Gastroesophageal sphincter (tissue), 3 donors: ENCODE data around the gene NPC1.

Experiments used
- CTCF ChIP-seq, 4 experiments: fragments of 200-600 bp in 2 of 4; fragments of 450-650 bp in 2 of 4; sonication (generic) in 1 of 4; IDR thresholded peaks; one replicate each; pipeline ENCODE4 v1.5.1; 2017 to 2019; ENCODE audit warnings: antibody characterized with exemption in 4 of 4, mild to moderate bottlenecking in 2 of 4, moderate library complexity in 2 of 4
- EP300 ChIP-seq: sonication (generic); formaldehyde crosslinking; IDR thresholded peaks from one replicate; pipeline ENCODE4 v1.6.1; 2017; ENCODE audit warnings: antibody characterized with exemption, mild to moderate bottlenecking
- POLR2A ChIP-seq, 2 donors: fragments of 450-650 bp; IDR thresholded peaks; one replicate each; pipeline ENCODE4 v1.6.1; 2017; ENCODE audit warnings: antibody characterized with exemption in 2 of 2, mild to moderate bottlenecking in 2 of 2, moderate library complexity in 1 of 2
- POLR2AphosphoS5 ChIP-seq: sonication (generic); formaldehyde crosslinking; IDR thresholded peaks from one replicate; pipeline ENCODE4 v1.6.1; 2017; ENCODE audit warnings: antibody characterized with exemption

- TF ChIP-seq POLR2A (IDR thresholded peaks at IDR 0.05) = no peak
- TF ChIP-seq CTCF (IDR thresholded peaks at IDR 0.05) = no peak
- TF ChIP-seq POLR2AphosphoS5 = no peak
- no peak for TF ChIP-seq EP300
Measured at GRCh38 chr18:23542461-23542860, 43.8 kb downstream of the NPC1 start.
